T-helper 17 cell (primary cell): ENCODE measurements around the gene PHACTR1. TPM values are rescaled to one million over a fixed set of nuclear protein-coding genes. Genes with fewer than 3 reads are reported as not detected.
A peak's percentile ranks its signal among the peaks of the same experiment; 100 is the strongest.

Experiments used
- ATAC-seq: fragments of 150-1000 bp; cut with Tn5 transposase; 2 replicates; pipeline ENCODE4 v1.10.0; 2021; ENCODE audit warnings: mild to moderate bottlenecking, moderate library complexity
- DNase-seq, 3 donors: peaks; one replicate each; pipeline versions ENCODE4 v3.0.0 to v3.0.0-alpha.2; 2020 to 2021
- H3K9me3 ChIP-seq: one replicate; pipeline ENCODE4 v1.7.0; 2013; ENCODE audit warnings: low read length, mild to moderate bottlenecking; ENCODE audit not compliant: control insufficient read depth, poor library complexity, severe bottlenecking
- H3K27ac Mint-ChIP-seq: one replicate; pipeline ENCODE4 v1.8.0; 2022; ENCODE audit warnings: mild to moderate bottlenecking, moderate library complexity, mixed read lengths
- H3K27me3 Mint-ChIP-seq: one replicate; pipeline ENCODE4 v1.8.0; 2022; ENCODE audit warnings: mixed read lengths
- H3K36me3 Mint-ChIP-seq: one replicate; pipeline ENCODE4 v1.8.0; 2022; ENCODE audit warnings: low read depth, mixed read lengths
- H3K4me1 Mint-ChIP-seq: one replicate; pipeline ENCODE4 v1.8.0; 2022; ENCODE audit warnings: mild to moderate bottlenecking, mixed read lengths
- H3K4me3 Mint-ChIP-seq: one replicate; pipeline ENCODE4 v1.8.0; 2022; ENCODE audit warnings: mild to moderate bottlenecking, moderate library complexity, mixed read lengths
- total RNA-seq, 4 donors: library from RNA in 2 of 4; stranded (reverse) in 2 of 4; gene quantifications; one replicate each; pipeline ENCODE4 v1.2.3 and lab custom pipeline; 2022 to 2026

PHACTR1 gene
- total RNA-seq, 2 donors from 2014 or later, result 2.8 to 11.1 TPM

GRCh38 chr6:13260101-13260598 is 543.6 kb downstream of the PHACTR1 start:
- Mint-ChIP-seq H3K4me3 (no peak overlapping the region), H3K36me3 (peaks cover 2% of the 10 kb centered on the region), H3K27ac (no peak overlapping the region), H3K4me1 (peaks cover 5% of the 10 kb centered on the region), H3K27me3 (peaks cover 6% of the 10 kb centered on the region)
- DNase-seq (no peak), ATAC-seq (no peak)
- no peaks in the 10 kb centered on the region for H3K9me3 ChIP-seq

- Mint-ChIP-seq H3K27ac (no peak overlapping the region), H3K4me3 (no peak overlapping the region), H3K27me3 (peaks cover 6% of the 10 kb centered on the region), H3K36me3 (peaks cover 2% of the 10 kb centered on the region), H3K4me1 (peaks cover 5% of the 10 kb centered on the region)
- ATAC-seq (no peak), DNase-seq (no peak)
- no peaks in the 10 kb centered on the region for H3K9me3 ChIP-seq
Observed at GRCh38 chr6:13260831-13261230, 544.3 kb downstream of the PHACTR1 start.

GRCh38 chr6:13261464-13261994 is 545.0 kb downstream of the PHACTR1 start:
- Mint-ChIP-seq H3K36me3 (peaks cover 2% of the 10 kb centered on the region), H3K4me3 (no peak overlapping the region), H3K27ac (no peak overlapping the region), H3K4me1 (peaks cover 5% of the 10 kb centered on the region), H3K27me3 (peaks cover 6% of the 10 kb centered on the region)
- H3K9me3 ChIP-seq, result no peaks in the 10 kb centered on the region
- ATAC-seq (peak; percentile 77), DNase-seq (no peak)

- DNase-seq (no peak), ATAC-seq (no peak)
- Mint-ChIP-seq H3K36me3 (peaks cover 2% of the 10 kb centered on the region), H3K27ac (no peak overlapping the region), H3K4me3 (no peak overlapping the region), H3K4me1 (peaks cover 5% of the 10 kb centered on the region), H3K27me3 (peaks cover 5% of the 10 kb centered on the region)
- no peaks in the 10 kb centered on the region for H3K9me3 ChIP-seq
Observed at GRCh38 chr6:13262302-13263230, 546.0 kb downstream of the PHACTR1 start.

- no peak overlapping the region for H3K4me3 Mint-ChIP-seq
Observed at GRCh38 chr6:13263669-13264068, 547.1 kb downstream of the PHACTR1 start.

GRCh38 chr6:13267142-13267651 is 550.6 kb downstream of the PHACTR1 start:
- H3K9me3 ChIP-seq, result no peaks in the 10 kb centered on the region
- Mint-ChIP-seq H3K4me3 (no peak overlapping the region), H3K4me1 (no peaks in the 10 kb centered on the region), H3K27ac (no peak overlapping the region), H3K36me3 (peaks cover 3% of the 10 kb centered on the region), H3K27me3 (peaks cover 4% of the 10 kb centered on the region)
- DNase-seq, result no peak
- no peak for ATAC-seq

More at GRCh38 chr6:13263669-13264068, 547.1 kb downstream of the PHACTR1 start:
- peaks cover 5% of the 10 kb centered on the region for H3K4me1 Mint-ChIP-seq
- DNase-seq, result no peak
- ATAC-seq, result no peak
- H3K27me3 Mint-ChIP-seq, result no peaks in the 10 kb centered on the region
- peaks cover 2% of the 10 kb centered on the region for H3K36me3 Mint-ChIP-seq
- no peak overlapping the region for H3K27ac Mint-ChIP-seq
- no peaks in the 10 kb centered on the region for H3K9me3 ChIP-seq

- no peaks in the 10 kb centered on the region for H3K9me3 ChIP-seq
- DNase-seq (no peak), ATAC-seq (no peak)
- no peak overlapping the region for H3K4me3 Mint-ChIP-seq
- peaks cover 4% of the 10 kb centered on the region for H3K36me3 Mint-ChIP-seq
- H3K4me1 Mint-ChIP-seq, result peaks cover 8% of the 10 kb centered on the region
- peaks cover 6% of the 10 kb centered on the region for H3K27me3 Mint-ChIP-seq
- H3K27ac Mint-ChIP-seq, result peak overlapping the region; percentile 47
Observed at GRCh38 chr6:13268913-13269518, 552.4 kb downstream of the PHACTR1 start.

GRCh38 chr6:13272131-13273046 is 555.8 kb downstream of the PHACTR1 start:
- peaks cover 9% of the 10 kb centered on the region for H3K4me1 Mint-ChIP-seq
- ATAC-seq (peak; percentile 31), DNase-seq (no peak)
- H3K4me3 Mint-ChIP-seq, result peak overlapping the region; percentile 28
- H3K36me3 Mint-ChIP-seq, result peaks cover 3% of the 10 kb centered on the region
- peaks cover 6% of the 10 kb centered on the region for H3K27me3 Mint-ChIP-seq
- H3K27ac Mint-ChIP-seq, result peak overlapping the region; percentile 57
- no peaks in the 10 kb centered on the region for H3K9me3 ChIP-seq

GRCh38 chr6:13273202-13273930 is 556.8 kb downstream of the PHACTR1 start:
- H3K9me3 ChIP-seq, result no peaks in the 10 kb centered on the region
- Mint-ChIP-seq H3K36me3 (peaks cover 3% of the 10 kb centered on the region), H3K4me1 (peaks cover 9% of the 10 kb centered on the region), H3K27ac (peak overlapping the region; percentile 95), H3K27me3 (peaks cover 6% of the 10 kb centered on the region), H3K4me3 (peak overlapping the region; percentile 86)
- DNase-seq (no peak), ATAC-seq (no peak)

GRCh38 chr6:13273931-13274706 is 557.6 kb downstream of the PHACTR1 start:
- Mint-ChIP-seq H3K4me1 (peaks cover 9% of the 10 kb centered on the region), H3K27ac (peak overlapping the region; percentile 95), H3K36me3 (peaks cover 3% of the 10 kb centered on the region), H3K27me3 (peaks cover 6% of the 10 kb centered on the region), H3K4me3 (peak overlapping the region; percentile 86)
- ATAC-seq, result peak; percentile 94
- peak; percentile 14 to 32 (median 31) for DNase-seq
- H3K9me3 ChIP-seq, result no peaks in the 10 kb centered on the region

- H3K36me3 Mint-ChIP-seq, result peaks cover 3% of the 10 kb centered on the region
- peaks cover 6% of the 10 kb centered on the region for H3K27me3 Mint-ChIP-seq
- H3K4me1 Mint-ChIP-seq, result peaks cover 9% of the 10 kb centered on the region
- no peak overlapping the region for H3K4me3 Mint-ChIP-seq
- DNase-seq (no peak), ATAC-seq (no peak)
- H3K9me3 ChIP-seq, result no peaks in the 10 kb centered on the region
- peak overlapping the region; percentile 95 for H3K27ac Mint-ChIP-seq
Observed at GRCh38 chr6:13274707-13275434, 558.3 kb downstream of the PHACTR1 start.
